Middle frontal gyrus (tissue), 1 donor: ENCODE measurements around the gene COASY.
"Not testable (repeated sequence)": the region's sequence is repeated elsewhere in the genome, so short reads cannot be mapped to it uniquely, and the experiment has no call there.

Experiments
- DNase-seq: peaks from one replicate; pipeline ENCODE4 v3.0.0-alpha.2; 2015; ENCODE audit warnings: low spot score; ENCODE audit errors: extremely low spot score

The COASY gene

GRCh38 chr17:42552736-42553135, 9.2 kb upstream of the COASY start, which contains the start of gene HSD17B1:
HSD17B1 (plus strand) TSS chr17:42552923; CDS start chr17:42552934, 11 bp downstream.
- not testable (repeated sequence) for DNase-seq

GRCh38 chr17:42553161-42553818, 8.7 kb upstream of the COASY start:
- DNase-seq, result no peak

- DNase-seq, result no peak
Measured at GRCh38 chr17:42553866-42554249, 8.1 kb upstream of the COASY start.

GRCh38 chr17:42554250-42555121, 7.5 kb upstream of the COASY start:
- DNase-seq, result peak; percentile 78

GRCh38 chr17:42555122-42555622, 6.8 kb upstream of the COASY start:
- no peak for DNase-seq

GRCh38 chr17:42555961-42556617, 5.9 kb upstream of the COASY start:
- DNase-seq, result not testable (repeated sequence)

- no peak for DNase-seq
Measured at GRCh38 chr17:42559075-42559474, 2.9 kb upstream of the COASY start.

- no peak for DNase-seq
Measured at GRCh38 chr17:42560246-42560645, 1.7 kb upstream of the COASY start.

- no peak for DNase-seq
Measured at GRCh38 chr17:42562388-42563142, 617 bp downstream of the COASY start.

GRCh38 chr17:42563143-42563509, 1.2 kb downstream of the COASY start:
- DNase-seq, result no peak

- no peak for DNase-seq
Measured at GRCh38 chr17:42563543-42563942, 1.6 kb downstream of the COASY start.

- no peak for DNase-seq
Measured at GRCh38 chr17:42563950-42564349, 2.0 kb downstream of the COASY start.

GRCh38 chr17:42564815-42565522, 3.0 kb downstream of the COASY start:
- no peak for DNase-seq

- no peak for DNase-seq
Measured at GRCh38 chr17:42565523-42566214, 3.7 kb downstream of the COASY start.

GRCh38 chr17:42566215-42566882, 4.4 kb downstream of the COASY start:
- no peak for DNase-seq

GRCh38 chr17:42566883-42567573, 5.1 kb downstream of the COASY start, which contains the start of gene MLX:
MLX (plus strand) TSS chr17:42567100; CDS start chr17:42567125, 25 bp downstream.
- peak; percentile 88 for DNase-seq

GRCh38 chr17:42568341-42569111, 6.6 kb downstream of the COASY start:
- DNase-seq, result no peak
